HG03039 (cell line): ENCODE measurements around the gene PIGR.

ENCODE experiments used
- ATAC-seq: cut with Tn5 transposase; IDR thresholded peaks from one replicate; pipeline ENCODE4 v1.9.1; 2021; ENCODE audit warnings: mild to moderate bottlenecking, moderate library complexity; ENCODE audit not compliant: unreplicated experiment

PIGR gene

GRCh38 chr1:206912445-206913095, 33.7 kb downstream of the PIGR start:
- no peak for ATAC-seq

- ATAC-seq = no peak
These were observed 35.1 kb downstream of the PIGR start for GRCh38 chr1:206911064-206911663.

GRCh38 chr1:206909883-206910318, 36.4 kb downstream of the PIGR start:
- no peak for ATAC-seq

GRCh38 chr1:206909161-206909882, 36.9 kb downstream of the PIGR start:
- no peak for ATAC-seq

GRCh38 chr1:206908038-206908437, 38.2 kb downstream of the PIGR start:
- ATAC-seq = no peak

- ATAC-seq = no peak
These were observed 38.8 kb downstream of the PIGR start for GRCh38 chr1:206907304-206907991.

- ATAC-seq = no peak
These were observed 40.7 kb downstream of the PIGR start for GRCh38 chr1:206905295-206906164.

- no peak for ATAC-seq
These were observed 41.7 kb downstream of the PIGR start for GRCh38 chr1:206904423-206905142.

GRCh38 chr1:206903687-206904086, 42.6 kb downstream of the PIGR start:
- no peak for ATAC-seq

GRCh38 chr1:206902702-206903101, 43.6 kb downstream of the PIGR start:
- ATAC-seq = no peak

GRCh38 chr1:206901944-206902343, 44.3 kb downstream of the PIGR start:
- ATAC-seq = no peak

GRCh38 chr1:206900149-206900548, 46.1 kb downstream of the PIGR start:
- ATAC-seq = no peak

GRCh38 chr1:206899717-206900116, 46.5 kb downstream of the PIGR start:
- no peak for ATAC-seq

- ATAC-seq = no peak
These were observed 47.3 kb downstream of the PIGR start for GRCh38 chr1:206898915-206899431.

GRCh38 chr1:206898089-206898914, 48.0 kb downstream of the PIGR start:
- no peak for ATAC-seq

- no peak for ATAC-seq
These were observed 49.1 kb downstream of the PIGR start, which contains the start of gene IL24 for GRCh38 chr1:206897175-206897574. Gene IL24 (plus strand): TSS chr1:206897443. CDS start chr1:206897833, 390 bp downstream.

GRCh38 chr1:206896261-206896660, 50.0 kb downstream of the PIGR start:
- no peak for ATAC-seq

GRCh38 chr1:206895837-206896242, 50.4 kb downstream of the PIGR start:
- ATAC-seq = no peak

- no peak for ATAC-seq
These were observed 50.9 kb downstream of the PIGR start for GRCh38 chr1:206895325-206895724.
